Gastroesophageal sphincter (tissue), 4 donors: Measurements from ENCODE around the gene ARRDC4. TPM values are rescaled to one million over a fixed set of nuclear protein-coding genes. Genes with fewer than 3 reads are reported as not detected.

Source experiments
- ATAC-seq: fragments of 150-250 bp; one replicate; pipeline ENCODE4 v1.9.1; 2016; ENCODE audit warnings: mild to moderate bottlenecking, moderate library complexity
- H3K27ac ChIP-seq, 4 donors: fragments of 200-600 bp; sonication (generic) in 3 of 4; 1 replicate in 3 of 4; 2 replicates in 1 of 4; pipeline ENCODE4 v1.5.1; 2016 to 2019
- H3K27me3 ChIP-seq: fragments of 200-600 bp; sonication (generic); one replicate; pipeline ENCODE4 v1.5.1; 2019
- H3K36me3 ChIP-seq, 2 donors: fragments of 200-600 bp; sonication (generic); one replicate each; pipeline ENCODE4 v1.5.1; 2019; ENCODE audit warnings: control low read depth in 1 of 2
- H3K4me1 ChIP-seq, 3 donors: fragments of 200-600 bp; sonication (generic); 1 replicate in 2 of 3; 2 replicates in 1 of 3; pipeline ENCODE4 v1.5.1; 2016 to 2019; ENCODE audit warnings: control low read depth in 2 of 3
- H3K4me3 ChIP-seq, 2 donors: fragments of 200-600 bp; sonication (generic); one replicate each; pipeline ENCODE4 v1.5.1; 2019; ENCODE audit warnings: mild to moderate bottlenecking in 1 of 2, moderate library complexity in 1 of 2
- H3K9me3 ChIP-seq, 3 donors: fragments of 200-600 bp; sonication (generic); one replicate each; pipeline ENCODE4 v1.5.1; 2017 to 2019; ENCODE audit warnings: control low read depth in 2 of 3
- CTCF ChIP-seq, 4 experiments: fragments of 200-600 bp in 2 of 4; fragments of 450-650 bp in 2 of 4; sonication (generic) in 1 of 4; IDR thresholded peaks; one replicate each; pipeline ENCODE4 v1.5.1; 2017 to 2019; ENCODE audit warnings: antibody characterized with exemption in 4 of 4, mild to moderate bottlenecking in 2 of 4, moderate library complexity in 2 of 4
- EP300 ChIP-seq: sonication (generic); formaldehyde crosslinking; IDR thresholded peaks from one replicate; pipeline ENCODE4 v1.6.1; 2017; ENCODE audit warnings: antibody characterized with exemption, mild to moderate bottlenecking
- POLR2A ChIP-seq, 2 donors: fragments of 450-650 bp; IDR thresholded peaks; one replicate each; pipeline ENCODE4 v1.6.1; 2017; ENCODE audit warnings: antibody characterized with exemption in 2 of 2, mild to moderate bottlenecking in 2 of 2, moderate library complexity in 1 of 2
- POLR2AphosphoS5 ChIP-seq: sonication (generic); formaldehyde crosslinking; IDR thresholded peaks from one replicate; pipeline ENCODE4 v1.6.1; 2017; ENCODE audit warnings: antibody characterized with exemption
- WGBS, 2 donors: methylation state at CpG; one replicate each; pipeline ENCODE4 v1.1.5; 2018; ENCODE audit warnings: low coverage in 1 of 2; 5-methylcytosine and 5-hydroxymethylcytosine counted together
- total RNA-seq, 4 donors: library from RNA; depleted of rRNA; stranded (reverse); fragments of >200 nt; gene quantifications; one replicate each; pipeline ENCODE4 v1.1.0, GENCODE V29; 2016

Gene ARRDC4
- total RNA-seq, 4 donors from 2014 or later, result 49.5 to 176 (median 116) TPM

- Histone ChIP-seq H3K9me3 (no peaks in the 10 kb centered on the region), H3K36me3 (peaks cover 7 to 43% of the 10 kb centered on the region in 2 donors), H3K4me1 (peaks cover 13 to 83% (median 15%) of the 10 kb centered on the region in 3 donors), H3K27ac (peak overlapping the region; percentile 25 to 43 (median 34)), H3K4me3 (no peak overlapping the region), H3K27me3 (no peaks in the 10 kb centered on the region)
- 47 to 58% methylated on average over 2 of the region's 2 CpGs for WGBS, 2 donors
- ATAC-seq, result no peak
- no peak for TF ChIP-seq POLR2AphosphoS5
- no peak for TF ChIP-seq EP300
- TF ChIP-seq POLR2A (IDR thresholded peaks at IDR 0.05), result no peak
- no peak for TF ChIP-seq CTCF (IDR thresholded peaks at IDR 0.05)
Measured at GRCh38 chr15:97966246-97966645, 5.7 kb downstream of the ARRDC4 start.

GRCh38 chr15:97966924-97967620, 6.6 kb downstream of the ARRDC4 start:
- H3K4me1 ChIP-seq, result peaks cover 13 to 74% (median 15%) of the 10 kb centered on the region in 3 donors

GRCh38 chr15:97967881-97968280, 7.4 kb downstream of the ARRDC4 start:
- Histone ChIP-seq H3K36me3 (peaks cover 10 to 59% of the 10 kb centered on the region in 2 donors), H3K9me3 (no peaks in the 10 kb centered on the region), H3K4me3 (no peak overlapping the region), H3K4me1 (peaks cover 15 to 66% (median 15%) of the 10 kb centered on the region in 3 donors), H3K27me3 (no peaks in the 10 kb centered on the region), H3K27ac (peak overlapping the region in 2 of 4 donors; percentile 29 to 42)
- no peak for TF ChIP-seq POLR2AphosphoS5
- TF ChIP-seq CTCF (IDR thresholded peaks at IDR 0.05), result no peak
- TF ChIP-seq EP300, result no peak
- TF ChIP-seq POLR2A (IDR thresholded peaks at IDR 0.05), result no peak
- ATAC-seq, result no peak
- 48 to 56% methylated on average over 2 of the region's 2 CpGs for WGBS, 2 donors

More at GRCh38 chr15:97966924-97967620, 6.6 kb downstream of the ARRDC4 start:
- Histone ChIP-seq H3K9me3 (no peaks in the 10 kb centered on the region), H3K27ac (peak overlapping the region; percentile 23 to 36 (median 28)), H3K27me3 (no peaks in the 10 kb centered on the region), H3K36me3 (peaks cover 10 to 51% of the 10 kb centered on the region in 2 donors), H3K4me3 (no peak overlapping the region)
- WGBS, 2 donors, result 57% methylated on average over 6 of the region's 6 CpGs
- TF ChIP-seq CTCF (IDR thresholded peaks at IDR 0.05) (no peak), POLR2A (IDR thresholded peaks at IDR 0.05) (no peak), EP300 (no peak), POLR2AphosphoS5 (no peak)
- no peak for ATAC-seq

GRCh38 chr15:97968380-97968779, 7.9 kb downstream of the ARRDC4 start:
- Histone ChIP-seq H3K27ac (peak overlapping the region in 3 of 4 donors; percentile 29 to 46 (median 42)), H3K4me1 (peaks cover 15 to 61% (median 15%) of the 10 kb centered on the region in 3 donors), H3K9me3 (no peaks in the 10 kb centered on the region), H3K36me3 (peaks cover 10 to 64% of the 10 kb centered on the region in 2 donors), H3K4me3 (no peak overlapping the region), H3K27me3 (no peaks in the 10 kb centered on the region)
- TF ChIP-seq POLR2AphosphoS5 (peak; percentile 92), CTCF (IDR thresholded peaks at IDR 0.05) (no peak)
- 0 to 26% methylated on average over 1 of the region's 1 CpG for WGBS, 2 donors
- peak; percentile 67 for ATAC-seq

GRCh38 chr15:97972366-97972765, 11.9 kb downstream of the ARRDC4 start:
- peaks cover 9 to 27% (median 13%) of the 10 kb centered on the region in 3 donors for H3K4me1 ChIP-seq
- no peak overlapping the region for H3K4me3 ChIP-seq
- H3K27me3 ChIP-seq, result no peaks in the 10 kb centered on the region
- H3K36me3 ChIP-seq, result peaks cover 10 to 61% of the 10 kb centered on the region in 2 donors
- no peak for TF ChIP-seq POLR2AphosphoS5
- TF ChIP-seq POLR2A (IDR thresholded peaks at IDR 0.05), result no peak
- TF ChIP-seq CTCF (IDR thresholded peaks at IDR 0.05), result no peak
- TF ChIP-seq EP300, result no peak
- ATAC-seq, result no peak
- WGBS, 2 donors, result 8 to 13% methylated on average over 1 of the region's 1 CpG
- no peaks in the 10 kb centered on the region for H3K9me3 ChIP-seq
- H3K27ac ChIP-seq, result peak overlapping the region in 2 of 4 donors; percentile 33 to 44
